GM10248 (cell line): ENCODE data around the gene AURKA.
A peak's percentile ranks its signal among the peaks of the same experiment; 100 is the strongest.
"Not testable (repeated sequence)": the region's sequence is repeated elsewhere in the genome, so short reads cannot be mapped to it uniquely, and the experiment has no call there.

Experiments used
- CTCF ChIA-PET: fragments of 300-600 bp; sonication (Branson Sonifier 250); formaldehyde crosslinking; extraction: SDS; loops from one replicate; lab custom pipeline; 2021; ENCODE audit warnings: antibody characterized with exemption; lab: Yijun Ruan, JAX
- POLR2A ChIA-PET: fragments of 350-650 bp; sonication (Branson Sonifier 250); formaldehyde crosslinking; extraction: SDS; loops from one replicate; lab custom pipeline; 2020; ENCODE audit warnings: antibody characterized with exemption; lab: Yijun Ruan, JAX
- DNase-seq: peaks from one replicate; pipeline ENCODE4 v3.0.0; 2012; ENCODE audit errors: extremely low spot score
- CTCF ChIP-seq: IDR thresholded peaks from 2 replicates; pipeline ENCODE4 v1.5.1; 2012; ENCODE audit warnings: mild to moderate bottlenecking, low read depth; ENCODE audit errors: extremely low read depth, missing control alignments, control extremely low read depth

The AURKA gene

GRCh38 chr20:56347628-56348304 lies 44.2 kb downstream of the AURKA start:
- CTCF ChIA-PET: no interaction called here

GRCh38 chr20:56345911-56346310 lies 46.1 kb downstream of the AURKA start:
- no peak for TF ChIP-seq CTCF
- ChIA-PET POLR2A (no interaction called here), CTCF (interaction anchor here (1.4 kb wide), 1 partner anchor 97 kb away, joined by 3 read pairs; the partner anchor contains the start of gene MC3R)
- DNase-seq: no peak

More at GRCh38 chr20:56347628-56348304, 44.2 kb downstream of the AURKA start:
- POLR2A ChIA-PET: no interaction called here
- no peak for TF ChIP-seq CTCF
- no peak for DNase-seq

- ChIA-PET CTCF (interaction anchor here (0.6 to 3.0 kb wide), 16 partner anchors 9 to 1696 kb away, joined by 3 to 12 read pairs (median 4); partner anchors contain the start of genes FAM210B and MC3R), POLR2A (no interaction called here)
- DNase-seq: peak; percentile 77
- peak; percentile 63 for TF ChIP-seq CTCF
Measured at GRCh38 chr20:56343861-56344381, 48.1 kb downstream of the AURKA start.

GRCh38 chr20:56342783-56343182 lies 49.2 kb downstream of the AURKA start:
- ChIA-PET POLR2A (no interaction called here), CTCF (interaction anchor here (0.7 to 3.0 kb wide), 8 partner anchors 8 to 1695 kb away, joined by 3 to 12 read pairs (median 6); partner anchors contain the start of gene MC3R)
- no peak for DNase-seq
- TF ChIP-seq CTCF: no peak

- POLR2A ChIA-PET, CTCF ChIA-PET, DNase-seq: not testable (repeated sequence)
Measured at GRCh38 chr20:56336709-56337108, 55.3 kb downstream of the AURKA start.

GRCh38 chr20:56328861-56329260 lies 63.2 kb downstream of the AURKA start:
- ChIA-PET CTCF (interaction anchor here (2.2 kb wide), 1 partner anchor 13 kb away, joined by 8 read pairs; no protein-coding TSS in a partner anchor), POLR2A (no interaction called here)
- DNase-seq: no peak
- no peak for TF ChIP-seq CTCF

- no peak for TF ChIP-seq CTCF
- DNase-seq: no peak
- ChIA-PET POLR2A (no interaction called here), CTCF (no interaction called here)
Measured at GRCh38 chr20:56324806-56325205, 67.2 kb downstream of the AURKA start.
